Measurements from ENCODE around the gene FBXL19.

FBXL19 gene

GRCh38 chr16:30922960-30923535, 324 bp upstream of the FBXL19 start:
- DNase-seq (ENCODE audit: insufficient read length, low spot score) = peak; percentile 92
- FAIRE-seq = peak; percentile 33
- TF ChIP-seq POLR2A (IDR thresholded peaks at IDR 0.05; ENCODE audit: low read depth, low read length) = peak; percentile 15; the same call in 1 of the 2 replicates

- FAIRE-seq = no peak
- no peak for DNase-seq (ENCODE audit: insufficient read length, low spot score)
- no peak for TF ChIP-seq POLR2A (IDR thresholded peaks at IDR 0.05; ENCODE audit: low read depth, low read length)
Observed at GRCh38 chr16:30924076-30924912, 922 bp downstream of the FBXL19 start.

GRCh38 chr16:30924913-30925631, 1.7 kb downstream of the FBXL19 start:
- FAIRE-seq (no peak), DNase-seq (ENCODE audit: insufficient read length, low spot score) (no peak)
- TF ChIP-seq POLR2A (IDR thresholded peaks at IDR 0.05; ENCODE audit: low read depth, low read length) = no peak

- DNase-seq (ENCODE audit: insufficient read length, low spot score) (no peak), FAIRE-seq (no peak)
- no peak for TF ChIP-seq POLR2A (IDR thresholded peaks at IDR 0.05; ENCODE audit: low read depth, low read length)
Observed at GRCh38 chr16:30925632-30925987, 2.2 kb downstream of the FBXL19 start.

- no peak for TF ChIP-seq POLR2A (IDR thresholded peaks at IDR 0.05; ENCODE audit: low read depth, low read length)
- DNase-seq (ENCODE audit: insufficient read length, low spot score) (no peak), FAIRE-seq (no peak)
Observed at GRCh38 chr16:30925995-30926811, 2.8 kb downstream of the FBXL19 start.

- TF ChIP-seq POLR2A (IDR thresholded peaks at IDR 0.05; ENCODE audit: low read depth, low read length) = no peak
- FAIRE-seq (no peak), DNase-seq (ENCODE audit: insufficient read length, low spot score) (no peak)
Observed at GRCh38 chr16:30926937-30927788, 3.8 kb downstream of the FBXL19 start.

- FAIRE-seq = no peak
- DNase-seq (ENCODE audit: insufficient read length, low spot score) = peak; percentile 73
- TF ChIP-seq POLR2A (IDR thresholded peaks at IDR 0.05; ENCODE audit: low read depth, low read length) = no peak
Observed at GRCh38 chr16:30927789-30928378, 4.5 kb downstream of the FBXL19 start.

GRCh38 chr16:30928390-30928789, 5.0 kb downstream of the FBXL19 start:
- FAIRE-seq (no peak), DNase-seq (ENCODE audit: insufficient read length, low spot score) (no peak)
- TF ChIP-seq POLR2A (IDR thresholded peaks at IDR 0.05; ENCODE audit: low read depth, low read length) = no peak

GRCh38 chr16:30929167-30929566, 5.8 kb downstream of the FBXL19 start:
- no peak for TF ChIP-seq POLR2A (IDR thresholded peaks at IDR 0.05; ENCODE audit: low read depth, low read length)
- DNase-seq (ENCODE audit: insufficient read length, low spot score) = no peak
- no peak for FAIRE-seq

GRCh38 chr16:30930160-30930571, 6.8 kb downstream of the FBXL19 start:
- DNase-seq (ENCODE audit: insufficient read length, low spot score) (no peak), FAIRE-seq (no peak)
- no peak for TF ChIP-seq POLR2A (IDR thresholded peaks at IDR 0.05; ENCODE audit: low read depth, low read length)

- TF ChIP-seq POLR2A (IDR thresholded peaks at IDR 0.05; ENCODE audit: low read depth, low read length) = no peak
- DNase-seq (ENCODE audit: insufficient read length, low spot score) (no peak), FAIRE-seq (no peak)
Observed at GRCh38 chr16:30931068-30931650, 7.8 kb downstream of the FBXL19 start.

GRCh38 chr16:30934827-30935557, 11.6 kb downstream of the FBXL19 start:
- FAIRE-seq (no peak), DNase-seq (ENCODE audit: insufficient read length, low spot score) (peak; percentile 65)
- no peak for TF ChIP-seq POLR2A (IDR thresholded peaks at IDR 0.05; ENCODE audit: low read depth, low read length)

Measured in H54 (cell line).